KOPT-K1 (cell line): ENCODE data around the gene SLC6A8.
A peak's percentile ranks its signal among the peaks of the same experiment; 100 is the strongest.
"Not testable (repeated sequence)": the region's sequence is repeated elsewhere in the genome, so short reads cannot be mapped to it uniquely, and the experiment has no call there.

Source experiments
- H3K27ac ChIP-seq: fragments of 200-600 bp; sonication (generic); 2 replicates; pipeline ENCODE4 v1.5.1; 2016; ENCODE audit warnings: antibody characterized with exemption, mild to moderate bottlenecking, low read depth, low read length; ENCODE audit not compliant: poor library complexity, severe bottlenecking
- H3K36me3 ChIP-seq: fragments of 200-600 bp; sonication (generic); 2 replicates; pipeline ENCODE4 v1.5.1; 2017; ENCODE audit warnings: antibody characterized with exemption, mild to moderate bottlenecking, low read length, moderate library complexity; ENCODE audit not compliant: insufficient read depth
- H3K9me3 ChIP-seq: fragments of 200-600 bp; sonication (generic); 2 replicates; pipeline ENCODE4 v1.5.1; 2017; ENCODE audit warnings: antibody characterized with exemption, low read length, mild to moderate bottlenecking; ENCODE audit not compliant: insufficient read depth, poor library complexity, severe bottlenecking

SLC6A8 gene

GRCh38 chrX:153735274-153735673, 47.5 kb downstream of the SLC6A8 start:
- Histone ChIP-seq H3K36me3 (peaks cover 15% of the 10 kb centered on the region), H3K9me3 (no peaks in the 10 kb centered on the region), H3K27ac (no peak overlapping the region)

GRCh38 chrX:153736071-153736820, 48.5 kb downstream of the SLC6A8 start:
- Histone ChIP-seq H3K36me3 (peaks cover 12% of the 10 kb centered on the region), H3K9me3 (no peaks in the 10 kb centered on the region), H3K27ac (no peak overlapping the region)

GRCh38 chrX:153736871-153737441, 49.2 kb downstream of the SLC6A8 start:
- Histone ChIP-seq H3K36me3 (peaks cover 5% of the 10 kb centered on the region), H3K9me3 (no peaks in the 10 kb centered on the region), H3K27ac (no peak overlapping the region)

GRCh38 chrX:153738056-153738605, 50.4 kb downstream of the SLC6A8 start:
- no peak overlapping the region for H3K27ac ChIP-seq
- no peaks in the 10 kb centered on the region for H3K9me3 ChIP-seq

GRCh38 chrX:153739754-153740486, 52.2 kb downstream of the SLC6A8 start:
- Histone ChIP-seq H3K9me3 (no peaks in the 10 kb centered on the region), H3K27ac (peak overlapping the region; percentile 87), H3K36me3 (no peaks in the 10 kb centered on the region; the same call in 1 of the 2 replicates)

More at GRCh38 chrX:153738056-153738605, 50.4 kb downstream of the SLC6A8 start:
- H3K36me3 ChIP-seq: no peaks in the 10 kb centered on the region; the same call in 1 of the 2 replicates

- Histone ChIP-seq H3K27ac (peak overlapping the region; percentile 87), H3K36me3 (no peaks in the 10 kb centered on the region; the same call in 1 of the 2 replicates), H3K9me3 (no peaks in the 10 kb centered on the region)
These were observed 53.0 kb downstream of the SLC6A8 start for GRCh38 chrX:153740631-153741222.

- peak overlapping the region; percentile 87 for H3K27ac ChIP-seq
- no peaks in the 10 kb centered on the region; the same call in 1 of the 2 replicates for H3K36me3 ChIP-seq
- H3K9me3 ChIP-seq: no peaks in the 10 kb centered on the region
These were observed 53.7 kb downstream of the SLC6A8 start for GRCh38 chrX:153741446-153741845.

GRCh38 chrX:153742111-153742510, 54.4 kb downstream of the SLC6A8 start:
- H3K9me3 ChIP-seq, H3K27ac ChIP-seq, H3K36me3 ChIP-seq: not testable (repeated sequence)

- H3K9me3 ChIP-seq, H3K36me3 ChIP-seq, H3K27ac ChIP-seq: not testable (repeated sequence)
These were observed 55.2 kb downstream of the SLC6A8 start for GRCh38 chrX:153742796-153743467.

- not testable (repeated sequence) for H3K27ac ChIP-seq, H3K36me3 ChIP-seq, H3K9me3 ChIP-seq
These were observed 55.9 kb downstream of the SLC6A8 start for GRCh38 chrX:153743468-153744209.

GRCh38 chrX:153744210-153745066, 56.7 kb downstream of the SLC6A8 start:
- no peaks in the 10 kb centered on the region for H3K36me3 ChIP-seq
- no peak overlapping the region for H3K27ac ChIP-seq
- H3K9me3 ChIP-seq: no peaks in the 10 kb centered on the region

GRCh38 chrX:153745067-153745433, 57.3 kb downstream of the SLC6A8 start:
- H3K27ac ChIP-seq, H3K36me3 ChIP-seq, H3K9me3 ChIP-seq: not testable (repeated sequence)
